Smooth muscle cell (in vitro differentiated cells): ENCODE data around the gene PCGF1. TPM values are rescaled to one million over a fixed set of nuclear protein-coding genes. Genes with fewer than 3 reads are reported as not detected.

ENCODE experiments used
- DNase-seq: peaks from one replicate; lab custom pipeline; 2025; ENCODE audit not compliant: unreplicated experiment; lab: John Stamatoyannopoulos, UW
- H2AFZ ChIP-seq: fragments of 200-600 bp; sonication (generic); 2 replicates; pipeline ENCODE4 v1.6.0; 2016; ENCODE audit warnings: antibody characterized with exemption, low read depth, mild to moderate bottlenecking
- H3F3A ChIP-seq: fragments of 200-600 bp; sonication (generic); 2 replicates; pipeline ENCODE4 v1.6.0; 2017; ENCODE audit warnings: antibody characterized with exemption, low read depth
- H3K27ac ChIP-seq: fragments of 200-600 bp; sonication (generic); 2 replicates; pipeline ENCODE4 v1.5.1; 2016; ENCODE audit warnings: low read depth, mild to moderate bottlenecking
- H3K27me3 ChIP-seq: fragments of 200-600 bp; sonication (generic); 2 replicates; pipeline ENCODE4 v1.6.1; 2016; ENCODE audit warnings: low read depth, mild to moderate bottlenecking
- H3K36me3 ChIP-seq: fragments of 200-600 bp; sonication (generic); 2 replicates; pipeline ENCODE4 v1.5.1; 2016; ENCODE audit warnings: low read depth
- H3K4me1 ChIP-seq: fragments of 200-600 bp; sonication (generic); 2 replicates; pipeline ENCODE4 v1.5.1; 2016; ENCODE audit warnings: low read depth
- H3K4me2 ChIP-seq: fragments of 200-600 bp; sonication (generic); 2 replicates; pipeline ENCODE4 v1.6.0; 2016; ENCODE audit warnings: mild to moderate bottlenecking
- H3K4me3 ChIP-seq: fragments of 200-600 bp; sonication (generic); 2 replicates; pipeline ENCODE4 v1.5.1; 2016; ENCODE audit warnings: mild to moderate bottlenecking
- H3K79me2 ChIP-seq: fragments of 200-600 bp; sonication (generic); 2 replicates; pipeline ENCODE4 v1.6.0; 2016; ENCODE audit warnings: low read depth, mild to moderate bottlenecking
- H3K9ac ChIP-seq: fragments of 200-600 bp; sonication (generic); 2 replicates; pipeline ENCODE4 v1.6.0; 2016; ENCODE audit warnings: low read depth
- H3K9me3 ChIP-seq: fragments of 200-600 bp; sonication (generic); replicated peaks from 2 replicates; pipeline ENCODE4 v1.5.1; 2016; ENCODE audit warnings: low read depth
- H4K20me1 ChIP-seq: fragments of 200-600 bp; sonication (generic); 2 replicates; pipeline ENCODE4 v1.6.0; 2016; ENCODE audit warnings: low read depth
- CTCF ChIP-seq: fragments of 200-600 bp; sonication (generic); IDR thresholded peaks from 2 replicates; pipeline ENCODE4 v1.5.1; 2017; ENCODE audit warnings: borderline replicate concordance, mild to moderate bottlenecking, antibody characterized with exemption; ENCODE audit not compliant: insufficient read depth, poor library complexity, severe bottlenecking
- WGBS: methylation state at CpG from one replicate; pipeline ENCODE4 v1.1.7; 2016; ENCODE audit warnings: low lambda C conversion rate; 5-methylcytosine and 5-hydroxymethylcytosine counted together
- polyA plus RNA-seq: library from polyadenylated mRNA; unstranded; fragments of >200 nt; fragmentation: Nextera tagmentation; extraction: Ambion mirVana; gene quantifications from 2 replicates; pipeline ENCODE4 v1.2.1, GENCODE V29; 2016
- total RNA-seq: library from RNA; depleted of rRNA; stranded (reverse); fragments of >200 nt; gene quantifications from 2 replicates; pipeline ENCODE4 v1.2.3, GENCODE V29; 2014

Gene PCGF1
- total and polyA plus RNA-seq, 2 experiments from 2014 or later = 19.1 to 29.3 TPM

DNA sequence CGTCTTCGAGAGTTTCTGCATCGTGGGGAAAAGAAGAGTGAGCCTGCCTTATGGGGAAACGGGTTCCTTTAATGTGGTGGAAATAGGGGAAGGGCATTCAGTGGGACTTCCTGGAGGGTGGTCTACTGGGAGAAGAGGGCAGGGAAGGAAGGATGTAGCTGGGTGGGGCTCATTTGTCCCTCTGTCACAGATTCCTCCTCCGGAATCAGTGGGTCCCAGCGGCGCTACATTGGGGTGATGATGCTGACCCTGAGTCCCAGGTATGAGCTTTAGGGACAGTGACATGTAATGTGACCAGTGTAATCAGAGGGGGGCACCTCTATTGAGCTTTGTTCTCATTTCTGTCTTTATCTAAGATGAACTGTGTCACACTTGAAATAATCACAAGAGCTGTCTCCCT lies 24.2 kb upstream of the PCGF1 start:
- Histone ChIP-seq H3K4me1 (peaks cover 11% of the 10 kb centered on the region), H3K27ac (peak overlapping the region; percentile 71), H3K79me2 (peaks cover 28% of the 10 kb centered on the region), H3K27me3 (no peaks in the 10 kb centered on the region), H3K4me3 (no peak overlapping the region), H3F3A (peaks cover 22% of the 10 kb centered on the region), H3K9me3 (no peaks in the 10 kb centered on the region), H4K20me1 (peaks cover 11% of the 10 kb centered on the region), H3K9ac (no peak overlapping the region), H3K36me3 (no peaks in the 10 kb centered on the region), H2AFZ (no peak overlapping the region), H3K4me2 (peak overlapping the region; percentile 99)
- no peak for DNase-seq
- TF ChIP-seq CTCF = no peak
- 89% methylated on average over 7 of the region's 7 CpGs for WGBS

- WGBS = 11% methylated on average over 40 of the region's 54 CpGs
- no peak for TF ChIP-seq CTCF
- peak overlapping the region; percentile 99 for H3K4me2 ChIP-seq
- H3K36me3 ChIP-seq = no peaks in the 10 kb centered on the region
- peak overlapping the region; percentile 89 for H3K9ac ChIP-seq
- peaks cover 11% of the 10 kb centered on the region for H4K20me1 ChIP-seq
- H3K27ac ChIP-seq = peak overlapping the region; percentile 71
- peak overlapping the region; percentile 69 for H2AFZ ChIP-seq
- H3K9me3 ChIP-seq = no peaks in the 10 kb centered on the region
- no peaks in the 10 kb centered on the region for H3K27me3 ChIP-seq
- peaks cover 28% of the 10 kb centered on the region for H3K79me2 ChIP-seq
- H3K4me3 ChIP-seq = peak overlapping the region; percentile 88
- H3F3A ChIP-seq = peaks cover 20% of the 10 kb centered on the region
- H3K4me1 ChIP-seq = peaks cover 11% of the 10 kb centered on the region
- no peak for DNase-seq
These were observed 23.0 kb upstream of the PCGF1 start for GRCh38 chr2:74530239-74531187.

- peak within 1 kb of the TSS; percentile 89 for H3K9ac ChIP-seq
- H3K4me3 ChIP-seq = peak within 1 kb of the TSS; percentile 88
- peaks cover 20% of the 10 kb centered on the region for H3F3A ChIP-seq
- WGBS = 1% methylated on average over 85 of the region's 87 CpGs
- H3K27ac ChIP-seq = peak within 1 kb of the TSS; percentile 71
- H2AFZ ChIP-seq = peak within 1 kb of the TSS; percentile 69
- TF ChIP-seq CTCF = no peak
- no peaks in the 10 kb centered on the region for H3K9me3 ChIP-seq
- H3K79me2 ChIP-seq = peaks cover 28% of the 10 kb centered on the region
- peaks cover 11% of the 10 kb centered on the region for H4K20me1 ChIP-seq
- peak; percentile 87 for DNase-seq
- no peaks in the 10 kb centered on the region for H3K36me3 ChIP-seq
- H3K27me3 ChIP-seq = no peaks in the 10 kb centered on the region
- H3K4me1 ChIP-seq = peaks cover 11% of the 10 kb centered on the region
- peak within 1 kb of the TSS; percentile 99 for H3K4me2 ChIP-seq
These were observed 22.1 kb upstream of the PCGF1 start, which contains the start of the genes AUP1 and HTRA2 for GRCh38 chr2:74529357-74530238. Gene AUP1 (minus strand): TSS chr2:74529706. CDS start chr2:74529629, 77 bp downstream. Gene HTRA2 (plus strand): TSS chr2:74529933. CDS start chr2:74530007, 74 bp downstream.
